Peyer's patch (tissue), 4 donors: ENCODE results near the gene CEBPG.

Experiments used
- CTCF ChIP-seq, 6 experiments: fragments of 450-650 bp in 4 of 6; fragments of 200-600 bp in 2 of 6; sonication (generic) in 1 of 6; IDR thresholded peaks; one replicate each; pipeline ENCODE4 v1.5.1; 2017 to 2019; ENCODE audit warnings: antibody characterized with exemption in 6 of 6, mild to moderate bottlenecking in 3 of 6, moderate library complexity in 1 of 6
- POLR2A ChIP-seq, 2 donors: fragments of 450-650 bp; IDR thresholded peaks; one replicate each; pipeline ENCODE4 v1.5.1; 2017; ENCODE audit warnings: antibody characterized with exemption in 2 of 2, mild to moderate bottlenecking in 2 of 2, moderate library complexity in 2 of 2

GRCh38 chr19:33370783-33371182 is 2.7 kb upstream of the CEBPG start:
- TF ChIP-seq CTCF (IDR thresholded peaks at IDR 0.05), result no peak
- TF ChIP-seq POLR2A (IDR thresholded peaks at IDR 0.05), result no peak
